Osteocyte (in vitro differentiated cells): ENCODE measurements around the gene PPP1R13L. TPM values are rescaled to one million over a fixed set of nuclear protein-coding genes. Genes with fewer than 3 reads are reported as not detected.
"Not testable (repeated sequence)": the region's sequence is repeated elsewhere in the genome, so short reads cannot be mapped to it uniquely, and the experiment has no call there.

Experiments
- DNase-seq: peaks from one replicate; pipeline ENCODE4 v3.0.0; 2021; ENCODE audit warnings: mixed read lengths; ENCODE audit not compliant: unreplicated experiment; ENCODE audit errors: extremely low spot score
- H3K27ac Mint-ChIP-seq: one replicate; pipeline ENCODE4 v1.8.0; 2021; ENCODE audit warnings: mild to moderate bottlenecking, mixed read lengths; ENCODE audit not compliant: unreplicated experiment
- H3K27me3 Mint-ChIP-seq: one replicate; pipeline ENCODE4 v1.8.0; 2021; ENCODE audit warnings: mixed read lengths; ENCODE audit not compliant: unreplicated experiment
- H3K36me3 Mint-ChIP-seq: one replicate; pipeline ENCODE4 v1.8.0; 2021; ENCODE audit warnings: mixed read lengths; ENCODE audit not compliant: unreplicated experiment
- H3K4me1 Mint-ChIP-seq: one replicate; pipeline ENCODE4 v1.8.0; 2021; ENCODE audit warnings: mixed read lengths; ENCODE audit not compliant: unreplicated experiment
- H3K4me3 Mint-ChIP-seq: one replicate; pipeline ENCODE4 v1.8.0; 2021; ENCODE audit warnings: mild to moderate bottlenecking, moderate library complexity, mixed read lengths; ENCODE audit not compliant: unreplicated experiment
- H3K9me3 Mint-ChIP-seq: one replicate; pipeline ENCODE4 v1.8.0; 2021; ENCODE audit warnings: mixed read lengths; ENCODE audit not compliant: unreplicated experiment
- total RNA-seq: library from RNA; stranded (reverse); gene quantifications from 2 replicates; pipeline ENCODE4 v1.2.1, GENCODE V29; 2021
- TF ChIP-seq, protein P1 (sequence below): fragments of 200-600 bp; sonication (generic); IDR thresholded peaks from 2 replicates; pipeline ENCODE4 v1.5.0; 2021; ENCODE audit warnings: antibody characterized with exemption, mild to moderate bottlenecking, moderate library complexity

Gene PPP1R13L
- total RNA-seq, 1 donor from 2014 or later = 53.5 TPM

DNA sequence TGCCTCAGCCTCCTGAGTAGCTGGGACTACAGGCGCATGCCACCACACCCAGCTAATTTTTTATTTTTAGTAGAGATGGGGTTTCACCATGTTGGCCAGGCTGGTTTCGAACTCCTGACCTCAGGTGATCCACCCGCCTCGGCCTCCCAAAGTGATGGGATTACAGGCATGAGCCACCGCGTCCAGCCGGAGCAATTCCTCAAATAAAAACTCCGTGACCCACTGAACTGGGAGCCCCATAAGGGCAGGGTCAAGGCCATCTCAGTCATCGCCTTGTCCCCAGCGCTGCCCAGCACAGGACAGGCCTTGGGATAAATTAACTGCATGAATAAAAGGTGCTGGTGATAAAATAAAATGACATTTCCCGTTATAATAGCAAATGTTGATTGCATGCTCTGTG lies 25.0 kb upstream of the PPP1R13L start:
- H3K27ac Mint-ChIP-seq, DNase-seq, H3K27me3 Mint-ChIP-seq, H3K36me3 Mint-ChIP-seq, H3K9me3 Mint-ChIP-seq, H3K4me3 Mint-ChIP-seq: not testable (repeated sequence)
- peaks cover 25% of the 10 kb centered on the region for H3K4me1 Mint-ChIP-seq

DNA sequence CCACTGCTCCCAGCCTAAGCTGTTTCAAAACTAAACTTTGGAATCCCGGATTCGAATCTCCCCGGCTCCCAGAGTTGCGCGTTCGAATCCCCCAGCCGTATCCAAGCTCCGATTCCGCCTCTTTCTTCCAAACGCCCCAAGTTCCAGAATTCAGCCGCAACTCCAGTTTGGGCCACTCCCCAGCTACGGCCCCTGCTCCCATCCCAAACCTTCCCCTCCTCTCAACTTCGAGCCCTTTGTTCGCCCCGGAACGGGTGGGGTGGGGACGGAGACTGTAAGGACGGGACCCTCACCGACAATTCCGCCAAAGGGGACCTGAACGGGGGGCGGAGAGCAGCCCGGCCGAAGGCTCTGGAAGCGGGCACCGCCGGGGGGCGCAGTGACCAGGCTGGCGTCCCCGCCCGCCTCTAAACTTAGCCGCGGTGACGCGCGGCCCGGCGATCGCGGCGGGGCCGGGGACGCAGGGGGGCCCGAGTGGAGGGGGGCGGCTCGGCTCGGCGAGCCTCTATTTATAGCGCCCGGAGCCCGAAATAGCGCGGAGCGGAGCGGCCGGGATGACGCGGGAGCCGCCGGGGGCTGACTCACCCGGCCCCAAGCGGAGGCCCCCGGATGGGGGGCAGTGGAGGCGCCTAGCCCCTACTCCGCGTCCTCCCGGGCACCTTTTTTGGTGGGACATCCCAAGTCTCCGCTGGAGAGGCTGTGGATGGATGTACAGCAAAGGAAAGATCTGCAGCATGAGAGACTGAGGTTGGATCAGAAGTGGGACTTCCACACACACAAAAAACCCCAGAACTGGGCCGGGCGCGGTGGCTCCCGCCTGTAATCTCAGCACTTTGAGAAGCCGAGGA lies 23.7 kb upstream of the PPP1R13L start:
- Mint-ChIP-seq H3K4me1 (peaks cover 34% of the 10 kb centered on the region), H3K27ac (peak overlapping the region; percentile 94), H3K9me3 (no peaks in the 10 kb centered on the region), H3K27me3 (no peaks in the 10 kb centered on the region), H3K36me3 (no peaks in the 10 kb centered on the region), H3K4me3 (peak overlapping the region; percentile 81)
- TF ChIP-seq, protein P1, sequence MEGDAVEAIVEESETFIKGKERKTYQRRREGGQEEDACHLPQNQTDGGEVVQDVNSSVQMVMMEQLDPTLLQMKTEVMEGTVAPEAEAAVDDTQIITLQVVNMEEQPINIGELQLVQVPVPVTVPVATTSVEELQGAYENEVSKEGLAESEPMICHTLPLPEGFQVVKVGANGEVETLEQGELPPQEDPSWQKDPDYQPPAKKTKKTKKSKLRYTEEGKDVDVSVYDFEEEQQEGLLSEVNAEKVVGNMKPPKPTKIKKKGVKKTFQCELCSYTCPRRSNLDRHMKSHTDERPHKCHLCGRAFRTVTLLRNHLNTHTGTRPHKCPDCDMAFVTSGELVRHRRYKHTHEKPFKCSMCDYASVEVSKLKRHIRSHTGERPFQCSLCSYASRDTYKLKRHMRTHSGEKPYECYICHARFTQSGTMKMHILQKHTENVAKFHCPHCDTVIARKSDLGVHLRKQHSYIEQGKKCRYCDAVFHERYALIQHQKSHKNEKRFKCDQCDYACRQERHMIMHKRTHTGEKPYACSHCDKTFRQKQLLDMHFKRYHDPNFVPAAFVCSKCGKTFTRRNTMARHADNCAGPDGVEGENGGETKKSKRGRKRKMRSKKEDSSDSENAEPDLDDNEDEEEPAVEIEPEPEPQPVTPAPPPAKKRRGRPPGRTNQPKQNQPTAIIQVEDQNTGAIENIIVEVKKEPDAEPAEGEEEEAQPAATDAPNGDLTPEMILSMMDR = peak; percentile 66
- peak; percentile 87 for DNase-seq

DNA sequence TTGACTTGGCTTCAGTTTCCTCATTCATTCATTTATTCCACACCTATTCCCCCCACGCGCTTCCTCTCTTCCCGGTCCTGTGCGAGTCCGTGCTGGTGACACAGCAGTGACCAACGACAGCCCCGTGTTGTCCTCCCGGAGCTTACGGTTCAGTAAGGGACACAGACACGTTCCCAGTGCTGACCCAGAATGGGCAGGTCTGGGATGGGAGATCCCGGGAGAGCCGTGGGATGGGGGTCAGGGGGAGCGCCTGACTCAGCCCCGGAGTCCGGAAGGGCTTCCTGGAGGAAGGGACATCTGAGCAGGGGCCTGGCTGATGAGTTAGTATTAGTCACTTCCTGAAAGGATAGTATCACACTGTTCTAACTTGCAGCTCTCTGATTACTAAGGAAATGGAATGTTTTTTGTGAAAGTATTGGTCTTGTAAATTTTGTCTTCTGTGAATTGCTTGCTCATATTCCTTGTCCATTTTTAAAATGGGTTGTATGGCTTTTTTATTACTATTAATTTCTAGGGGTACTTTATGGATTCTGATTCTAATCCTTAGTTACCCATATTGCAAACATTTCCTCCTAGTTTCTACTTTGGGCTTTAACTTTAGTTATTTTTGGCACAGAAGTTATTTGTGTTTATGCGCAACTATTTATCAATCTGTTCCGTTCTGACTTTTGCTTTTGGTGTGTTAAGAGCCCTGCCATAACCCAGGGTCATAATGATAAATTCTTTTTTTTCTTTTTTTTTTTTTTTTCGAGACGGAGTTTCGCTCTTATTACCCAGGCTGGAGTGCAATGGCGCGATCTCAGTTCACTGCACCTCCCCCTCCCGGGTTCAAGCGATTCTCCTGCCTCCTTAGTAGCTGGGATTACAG lies 19.6 kb upstream of the PPP1R13L start:
- Mint-ChIP-seq H3K27ac (peak overlapping the region; percentile 99), H3K36me3 (peaks cover 3% of the 10 kb centered on the region), H3K4me1 (peaks cover 51% of the 10 kb centered on the region), H3K9me3 (no peaks in the 10 kb centered on the region), H3K4me3 (peak overlapping the region; percentile 93), H3K27me3 (no peaks in the 10 kb centered on the region)
- DNase-seq = peak; percentile 89
- TF ChIP-seq, protein P1 = no peak

DNA sequence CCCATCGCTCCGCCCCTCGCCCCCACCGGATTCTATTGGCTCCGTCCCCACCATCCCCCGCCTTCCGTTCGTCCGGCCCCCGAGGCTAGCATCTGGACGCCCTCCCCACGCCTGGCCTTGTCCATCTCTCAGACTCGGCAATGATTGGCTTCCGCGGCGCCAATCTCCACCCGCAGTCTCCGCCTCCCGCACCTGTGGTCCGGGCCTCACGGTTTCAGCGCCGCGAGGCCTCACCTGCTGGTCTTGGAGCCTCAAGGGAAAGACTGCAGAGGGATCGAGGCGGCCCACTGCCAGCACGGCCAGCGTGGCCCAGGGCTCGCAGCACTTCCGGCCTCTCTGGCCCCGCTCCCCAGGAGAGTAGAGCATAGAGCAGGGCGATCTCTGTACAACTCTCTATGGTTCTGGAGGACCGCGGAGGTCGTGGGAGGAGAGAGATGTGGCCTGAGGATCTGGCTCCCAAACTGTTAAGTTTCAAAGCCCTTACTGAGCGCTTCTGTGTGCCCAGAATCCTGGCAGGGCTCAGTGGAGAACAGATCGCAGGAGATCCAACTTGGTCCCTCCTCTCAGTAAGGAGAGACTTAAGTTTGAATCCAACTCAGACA lies 18.8 kb upstream of the PPP1R13L start, which contains the start of gene ERCC1:
Gene ERCC1 (minus strand): TSS at position 329 of the 602 bp plus-strand sequence. CDS start 543 bp downstream, outside the sequence.
- DNase-seq = peak; percentile 97
- Mint-ChIP-seq H3K27ac (peak within 1 kb of the TSS; percentile 99), H3K9me3 (no peaks in the 10 kb centered on the region), H3K4me3 (peak within 1 kb of the TSS; percentile 93), H3K36me3 (peaks cover 3% of the 10 kb centered on the region), H3K27me3 (no peaks in the 10 kb centered on the region), H3K4me1 (peaks cover 47% of the 10 kb centered on the region)
- TF ChIP-seq, protein P1 = no peak

DNA sequence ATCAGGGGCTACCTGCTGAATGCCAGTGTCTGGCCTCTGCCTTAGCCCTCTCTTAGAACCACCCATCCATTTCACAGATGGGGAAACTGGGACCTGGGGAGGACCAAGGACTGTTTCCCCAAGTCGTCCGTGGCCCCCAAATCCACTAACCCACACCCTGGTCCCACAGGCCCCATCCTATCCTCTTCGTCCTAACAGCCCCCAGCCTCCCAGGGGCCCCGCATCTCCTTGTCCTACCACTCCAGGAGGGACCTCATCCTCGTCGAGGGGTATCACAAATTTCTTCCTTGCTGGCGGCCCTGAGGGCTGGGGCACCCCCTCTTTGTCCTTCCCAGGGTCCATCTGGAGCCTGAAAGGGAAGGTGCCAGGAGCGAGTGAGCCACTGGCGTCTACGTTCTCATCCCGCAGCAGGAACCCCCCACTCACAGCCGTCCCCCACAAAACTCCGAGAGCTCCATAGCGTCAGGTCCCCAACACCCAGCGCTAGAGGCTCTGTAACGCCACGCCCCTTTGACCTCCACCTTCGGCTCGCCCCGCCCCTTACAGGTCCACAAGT lies 18.2 kb upstream of the PPP1R13L start:
- Mint-ChIP-seq H3K27me3 (no peaks in the 10 kb centered on the region), H3K9me3 (no peaks in the 10 kb centered on the region), H3K36me3 (peaks cover 3% of the 10 kb centered on the region), H3K27ac (peak overlapping the region; percentile 99), H3K4me1 (peaks cover 43% of the 10 kb centered on the region), H3K4me3 (peak overlapping the region; percentile 93)
- TF ChIP-seq, protein P1 = no peak
- no peak for DNase-seq
